ENCODE results near the gene DCAF8. TPM values are rescaled to one million over a fixed set of nuclear protein-coding genes. Genes with fewer than 3 reads are reported as not detected.

Gene DCAF8
- total RNA-seq, 1 experiment from 2014 or later, result 125 TPM

DNA sequence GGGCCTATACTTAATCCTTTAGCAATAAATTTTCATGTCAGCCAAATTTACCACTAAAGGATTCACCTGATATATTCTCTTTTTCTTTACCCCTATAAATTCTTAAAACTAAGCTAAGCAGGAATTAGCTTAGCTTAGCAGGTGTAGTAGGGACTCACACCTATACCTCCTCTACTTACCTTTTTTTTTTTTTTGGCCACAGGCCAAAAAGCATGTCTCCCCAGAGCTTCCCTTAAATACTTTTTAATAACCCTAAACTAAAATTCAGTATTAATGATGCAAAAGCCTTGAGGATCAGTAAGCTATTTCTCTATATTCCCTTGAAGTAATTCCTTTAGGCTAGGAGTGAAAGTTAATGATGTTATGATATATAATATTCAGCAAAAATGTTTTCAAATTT, 33.9 kb downstream of the DCAF8 start:
- no peak for DNase-seq (ENCODE audit: extremely low read depth, low read depth)

DNA sequence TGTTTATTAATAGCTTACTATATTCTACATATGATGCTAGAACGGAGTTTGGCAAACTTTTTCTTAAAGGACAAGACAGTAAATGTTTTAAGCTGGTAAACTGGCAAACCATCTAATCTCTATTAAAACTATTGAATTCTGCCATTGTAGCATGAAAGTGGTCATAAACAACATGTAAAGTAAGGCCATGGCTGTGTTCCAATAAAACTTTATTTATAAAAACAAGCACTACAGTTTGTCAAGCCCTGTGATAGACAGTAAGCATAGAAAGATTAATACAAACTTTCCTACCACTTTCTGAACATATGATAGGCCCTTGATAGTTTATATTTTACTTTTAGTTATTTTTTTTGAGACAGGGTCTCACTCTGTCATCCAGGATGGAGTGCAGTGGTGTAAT, 34.8 kb downstream of the DCAF8 start:
- DNase-seq (ENCODE audit: extremely low read depth, low read depth), result no peak

DNA sequence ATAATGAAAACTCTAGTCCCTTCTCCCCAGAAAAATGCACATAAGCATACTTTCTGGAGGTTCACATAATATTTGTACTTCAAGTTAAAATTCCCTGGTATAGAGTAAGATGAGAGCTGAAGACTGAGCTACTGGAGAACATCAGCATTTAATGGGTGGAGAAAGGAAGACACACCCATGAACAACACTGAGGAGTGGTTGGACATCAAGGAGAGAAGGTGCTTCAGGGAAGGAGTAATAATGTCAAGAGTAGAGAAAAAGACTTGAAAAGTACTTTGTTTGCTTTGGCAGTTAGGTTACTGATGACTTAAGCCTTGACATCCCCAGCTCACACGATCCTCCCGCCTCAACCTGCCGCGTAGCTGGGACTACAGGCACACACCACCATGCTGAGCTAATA, 35.3 kb downstream of the DCAF8 start:
- no peak for DNase-seq (ENCODE audit: extremely low read depth, low read depth)

DNA sequence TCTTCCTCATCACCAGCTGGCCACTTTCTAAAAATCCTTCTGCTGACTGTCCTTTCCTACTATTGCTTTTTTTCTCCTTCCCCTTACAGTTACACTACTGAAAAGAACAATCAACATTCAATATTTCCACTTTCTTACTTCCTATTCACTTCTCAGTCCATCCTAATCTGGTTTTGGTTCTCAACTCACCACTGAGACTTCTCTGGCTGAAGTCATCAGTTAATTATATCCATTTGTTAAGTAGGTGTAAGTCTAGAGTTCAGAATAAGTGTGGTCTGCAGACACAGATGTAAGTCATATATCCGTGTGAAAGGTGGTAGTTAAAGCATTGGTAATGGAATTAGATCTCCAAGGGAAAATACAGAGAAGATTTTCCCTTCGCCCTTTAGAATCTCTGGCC, 35.7 kb downstream of the DCAF8 start:
- DNase-seq (ENCODE audit: extremely low read depth, low read depth), result no peak

DNA sequence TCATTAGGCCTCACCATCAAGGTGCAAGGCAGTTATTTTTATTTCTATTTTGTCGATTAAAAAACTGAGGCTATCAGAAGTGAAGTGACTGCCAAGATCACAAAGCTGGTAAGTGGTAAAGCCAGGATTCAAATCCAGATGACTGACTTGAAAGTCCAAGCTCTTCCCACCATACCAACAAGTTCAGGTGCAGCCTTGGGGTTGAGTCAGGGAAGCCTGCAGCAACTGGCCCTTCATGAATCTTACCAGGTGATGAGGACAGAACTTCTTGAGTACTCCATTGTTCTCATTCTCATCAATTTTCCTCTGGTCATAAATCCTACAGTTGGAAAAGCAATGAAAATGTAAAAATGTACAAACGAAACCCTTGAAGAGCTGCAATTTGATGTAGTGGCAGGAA, 37.0 kb downstream of the DCAF8 start:
- no peak for DNase-seq (ENCODE audit: extremely low read depth, low read depth)

DNA sequence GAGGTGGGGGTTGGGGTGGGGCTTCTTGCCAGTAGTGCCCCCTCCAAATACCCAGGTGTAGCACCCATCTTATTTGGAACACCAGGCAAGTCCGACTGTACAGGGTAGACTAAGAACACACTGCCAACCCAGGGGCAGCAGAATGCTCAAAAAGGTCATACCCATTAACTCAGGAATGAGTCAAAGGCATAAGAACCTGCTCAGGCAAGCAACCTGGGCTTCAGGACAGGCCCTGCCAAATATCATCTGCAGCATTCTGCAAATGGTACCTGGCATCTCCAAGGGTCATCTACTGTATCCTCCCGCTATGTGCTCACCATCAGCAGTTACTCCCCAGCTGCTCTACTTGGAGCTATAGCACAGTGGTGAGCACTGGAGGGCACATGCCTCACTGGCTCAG, 37.7 kb downstream of the DCAF8 start:
- DNase-seq (ENCODE audit: extremely low read depth, low read depth), result no peak

DNA sequence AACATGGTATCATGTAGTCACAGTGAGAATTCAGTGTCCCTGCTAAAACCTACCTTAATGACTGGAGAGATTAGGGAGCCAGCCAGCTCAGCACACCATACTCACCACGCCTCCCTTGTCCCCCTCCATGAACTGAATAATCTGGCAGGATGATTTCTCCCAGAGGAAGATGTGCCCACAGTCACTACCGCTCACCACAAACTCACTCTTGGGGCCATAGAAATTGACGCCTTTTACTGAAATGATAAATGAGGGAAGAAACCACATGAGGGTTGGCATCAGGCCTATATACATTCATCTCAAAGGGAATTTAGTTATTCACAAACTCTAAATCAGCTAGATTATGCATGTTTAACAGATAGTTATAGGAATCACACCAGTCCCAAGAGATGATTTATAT, 39.8 kb downstream of the DCAF8 start:
- DNase-seq (ENCODE audit: extremely low read depth, low read depth), result no peak

DNA sequence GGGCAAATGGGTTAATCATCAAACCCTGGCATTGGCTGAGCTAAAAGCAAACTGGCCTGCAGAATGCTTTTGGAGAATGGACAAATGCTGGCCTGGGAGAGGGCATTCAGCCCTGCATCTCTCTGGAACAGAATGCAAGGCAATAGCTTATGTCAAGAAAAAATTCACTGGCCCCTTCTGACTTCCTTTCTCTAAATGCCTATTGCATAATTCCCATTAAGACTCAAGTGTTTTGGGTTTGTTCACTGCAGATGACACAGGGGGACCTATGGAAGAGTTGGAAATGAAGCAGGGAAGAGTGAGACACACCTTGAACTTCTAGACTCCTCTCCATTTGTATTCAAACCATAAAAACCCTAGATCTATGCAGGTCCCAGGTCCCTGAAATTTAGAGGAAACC, 41.3 kb downstream of the DCAF8 start:
- DNase-seq (ENCODE audit: extremely low read depth, low read depth), result no peak

DNA sequence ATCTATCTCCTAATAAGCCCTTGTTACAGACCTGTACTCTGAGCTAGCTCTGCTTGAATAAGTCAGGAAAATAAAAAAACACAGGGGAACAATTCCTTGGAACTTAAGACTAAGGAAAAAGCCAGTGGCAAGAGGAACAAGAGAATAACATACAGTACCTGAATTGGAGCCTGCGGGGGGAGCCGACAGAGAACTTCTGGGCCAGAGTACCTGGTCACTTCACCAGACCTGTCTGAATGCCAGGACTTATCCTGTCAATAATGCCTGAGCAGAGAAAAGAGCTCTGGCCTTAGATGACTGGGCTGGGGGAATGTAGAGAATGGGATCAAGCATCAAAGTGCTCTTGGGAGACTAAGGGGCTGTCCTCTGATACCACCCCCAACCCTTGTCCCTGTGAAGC, 42.0 kb downstream of the DCAF8 start:
- DNase-seq (ENCODE audit: extremely low read depth, low read depth), result no peak

DNA sequence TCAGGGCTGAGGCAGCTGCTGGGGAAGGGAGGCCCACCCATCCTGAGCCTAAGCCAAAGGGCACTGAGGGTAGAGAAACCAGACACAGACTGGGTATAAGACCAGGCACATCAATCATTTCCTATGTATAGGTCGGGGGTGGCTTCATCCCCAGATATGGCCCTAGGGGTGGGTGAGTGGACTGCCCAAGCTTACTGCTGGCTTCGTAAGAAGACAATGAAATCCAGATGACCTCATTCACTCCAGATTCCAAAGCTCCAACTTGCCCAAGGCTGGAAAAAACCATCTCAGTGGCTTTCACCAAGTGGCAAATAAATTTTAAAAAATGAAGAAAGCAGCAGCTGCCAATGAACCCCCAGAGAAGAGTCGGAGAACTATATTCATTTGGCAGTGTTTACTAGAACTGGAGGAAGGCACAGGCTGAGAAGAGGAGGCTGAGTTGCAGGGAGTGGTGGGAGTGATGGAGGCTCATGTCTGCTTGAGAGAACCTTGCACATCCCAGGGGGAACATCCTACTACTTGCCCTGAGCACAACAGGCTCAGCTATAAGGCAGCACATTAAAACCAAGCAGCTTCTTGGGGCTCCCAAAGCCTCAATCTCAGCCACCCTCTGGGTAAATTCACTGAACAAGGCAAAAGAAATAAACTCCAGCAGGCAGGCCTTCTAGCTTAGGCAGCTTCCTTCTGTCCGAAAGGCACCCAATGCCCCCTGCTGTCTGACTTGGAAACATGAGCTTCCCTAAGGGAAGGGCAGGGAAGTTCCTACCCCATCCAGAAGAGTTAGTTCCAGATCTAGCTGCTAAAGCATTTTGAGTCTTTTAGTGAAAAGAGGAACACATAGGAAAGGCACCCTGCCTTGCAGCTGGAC, 43.1 kb downstream of the DCAF8 start:
- peak; percentile 54 for DNase-seq (ENCODE audit: extremely low read depth, low read depth)

DNA sequence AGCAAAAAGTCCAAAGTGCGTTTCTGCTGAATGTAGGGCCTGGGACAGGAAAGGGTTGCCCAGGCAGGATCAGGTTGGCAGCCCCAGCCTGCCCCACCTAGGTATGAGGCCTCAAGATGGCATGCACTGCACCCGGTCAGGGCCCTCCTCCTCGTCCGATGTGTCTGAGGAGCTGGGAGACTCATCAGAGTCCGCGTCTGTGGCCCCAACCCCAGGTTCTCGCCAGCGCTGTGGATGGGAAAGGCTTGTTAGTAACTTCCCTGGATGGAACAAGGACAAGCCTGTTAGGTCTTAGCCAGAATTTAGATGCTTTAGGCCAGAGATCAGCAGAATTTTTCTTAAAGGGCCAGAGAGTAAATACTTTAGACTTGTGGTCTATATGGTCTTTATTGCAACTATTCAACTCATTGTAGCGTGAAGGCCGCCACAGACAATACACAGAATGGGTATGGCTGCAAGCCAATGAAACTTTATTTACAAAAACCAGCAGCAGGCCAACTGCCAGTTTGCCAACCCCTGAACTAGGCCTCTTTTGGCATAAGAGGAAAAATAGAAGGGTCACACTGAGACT, 44.8 kb downstream of the DCAF8 start:
- no peak for DNase-seq (ENCODE audit: extremely low read depth, low read depth)

DNA sequence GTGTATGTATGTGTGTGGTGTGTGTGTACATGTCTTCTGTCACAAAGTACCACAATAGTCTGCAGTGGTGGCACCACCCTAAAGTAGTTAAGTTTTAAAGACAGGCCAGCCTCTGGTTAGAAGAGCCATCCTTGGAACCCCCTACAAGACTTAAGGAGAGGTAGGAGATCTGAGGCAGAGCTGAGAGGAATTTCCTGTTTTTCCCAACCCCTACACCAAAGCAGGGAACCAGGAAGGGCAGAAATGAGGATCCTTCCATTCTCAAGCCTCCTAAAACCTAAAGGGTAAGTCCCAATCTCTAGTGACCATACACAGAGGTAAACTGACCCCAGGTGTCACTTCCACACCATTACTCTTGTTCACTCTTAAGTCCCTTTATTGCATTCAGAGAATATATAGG, 46.0 kb downstream of the DCAF8 start:
- DNase-seq (ENCODE audit: extremely low read depth, low read depth), result no peak

DNA sequence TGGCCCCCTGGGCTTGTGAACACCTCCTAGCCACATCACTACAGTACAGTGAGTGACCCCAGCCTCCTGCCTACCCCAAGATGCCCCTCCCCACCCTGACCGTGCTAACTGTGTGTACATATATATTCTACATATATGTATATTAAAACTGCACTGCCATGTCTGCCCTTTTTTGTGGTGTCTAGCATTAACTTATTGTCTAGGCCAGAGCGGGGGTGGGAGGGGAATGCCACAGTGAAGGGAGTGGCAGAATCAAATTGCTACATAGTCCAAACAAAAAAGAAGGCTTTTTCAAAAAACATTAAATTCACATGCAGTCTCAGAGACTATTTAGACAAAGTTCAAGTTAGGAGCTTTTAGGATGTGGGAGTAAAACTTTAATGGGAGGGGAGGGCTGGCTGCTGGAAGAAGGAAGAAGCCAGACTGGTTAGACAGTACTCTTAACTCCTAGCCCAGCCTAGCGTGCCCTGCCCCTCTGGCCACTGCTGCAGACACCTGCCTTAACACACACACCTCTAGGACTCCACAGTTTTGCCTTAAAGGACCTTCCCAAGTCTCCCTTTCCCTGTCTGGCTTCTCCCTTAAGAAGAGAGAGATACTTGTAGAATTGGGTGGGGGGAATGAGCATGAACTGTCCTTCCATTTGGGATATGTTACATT, 47.7 kb downstream of the DCAF8 start:
- DNase-seq (ENCODE audit: extremely low read depth, low read depth), result no peak

DNA sequence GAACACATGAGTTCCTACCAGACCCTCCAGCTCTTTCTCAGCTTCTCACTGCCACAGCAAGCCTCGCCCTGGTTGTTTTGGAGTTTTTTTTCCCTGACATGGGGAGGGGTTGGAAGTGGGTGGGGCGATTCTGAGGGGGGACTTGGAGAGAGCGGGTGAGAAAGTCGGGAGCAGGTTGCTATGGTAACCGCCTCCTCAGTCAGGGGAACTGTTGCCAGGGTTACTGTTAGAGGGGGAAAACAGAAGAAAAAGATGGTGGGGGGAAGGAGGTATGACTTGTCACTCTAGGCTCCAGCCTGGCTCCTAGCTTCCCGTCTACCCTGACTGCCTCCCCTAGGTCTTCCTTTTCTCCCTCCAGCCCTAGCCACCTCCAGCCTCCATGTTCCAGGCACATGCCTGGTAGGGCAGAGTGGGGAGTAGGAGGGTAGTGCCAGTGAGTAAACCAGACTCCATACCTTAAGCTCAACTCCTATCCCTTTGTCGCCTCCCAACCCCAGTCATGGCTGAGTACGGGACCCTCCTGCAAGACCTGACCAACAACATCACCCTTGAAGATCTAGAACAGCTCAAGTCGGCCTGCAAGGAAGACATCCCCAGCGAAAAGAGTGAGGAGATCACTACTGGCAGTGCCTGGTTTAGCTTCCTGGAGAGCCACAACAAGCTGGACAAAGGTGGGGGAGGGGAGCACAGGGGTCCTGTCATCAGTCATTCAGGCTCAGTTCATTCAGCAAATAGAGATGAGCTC, 51.1 kb downstream of the DCAF8 start:
- DNase-seq (ENCODE audit: extremely low read depth, low read depth), result no peak

DNA sequence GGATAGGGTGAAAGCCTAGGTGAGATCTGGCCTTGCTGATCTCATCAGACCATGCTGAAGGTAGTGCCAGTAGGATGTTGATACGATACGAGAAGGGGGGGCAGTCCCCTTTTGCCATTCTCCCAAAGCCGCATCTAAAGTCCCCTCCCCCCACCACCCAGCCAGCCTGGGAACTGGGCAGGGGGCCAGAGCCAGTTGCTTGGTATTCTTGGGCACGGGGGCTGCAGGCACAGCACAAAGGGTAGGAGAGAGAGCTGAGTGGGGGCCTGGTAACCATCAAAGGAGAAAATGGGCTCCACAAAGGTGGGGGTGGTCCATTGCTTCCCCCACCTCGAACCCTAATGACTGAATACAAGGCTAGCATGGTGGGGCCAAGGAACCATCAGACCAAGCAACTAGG, 51.8 kb downstream of the DCAF8 start:
- DNase-seq (ENCODE audit: extremely low read depth, low read depth), result no peak

DNA sequence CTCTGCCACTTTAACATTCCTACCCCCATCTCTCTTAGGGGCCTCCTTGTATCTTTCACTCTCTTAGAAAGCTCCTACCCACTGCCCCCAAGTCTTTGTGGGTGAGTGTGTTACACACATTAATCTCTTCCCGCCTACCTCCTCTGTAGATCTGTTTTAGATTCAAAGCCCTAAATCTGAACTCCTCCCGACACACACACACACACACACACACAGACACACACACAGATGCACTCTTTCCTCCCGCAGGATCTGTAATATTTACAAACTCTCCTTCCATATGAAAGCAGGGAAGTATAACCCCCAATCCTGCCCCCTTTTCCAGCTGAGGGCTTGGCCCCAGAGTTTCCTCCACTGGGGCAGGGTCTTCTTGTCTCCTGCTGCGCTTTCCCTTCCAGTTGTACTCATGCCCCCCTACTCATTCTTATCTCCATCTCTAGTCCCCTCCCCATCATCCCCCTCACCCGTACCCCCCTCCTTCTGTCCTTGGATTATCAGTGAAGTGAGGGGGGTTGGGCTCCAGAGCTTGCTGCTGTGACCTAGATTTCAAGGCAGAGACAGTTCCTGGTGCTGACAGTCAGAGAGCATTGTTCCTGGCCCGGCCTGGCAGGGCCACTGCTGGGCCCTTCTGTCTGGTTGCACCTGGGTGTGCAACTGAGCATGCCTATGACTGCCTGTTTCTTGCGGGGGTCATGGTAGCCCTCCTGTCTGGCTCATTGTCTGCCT, 52.9 kb downstream of the DCAF8 start:
- no peak for DNase-seq (ENCODE audit: extremely low read depth, low read depth)

DNA sequence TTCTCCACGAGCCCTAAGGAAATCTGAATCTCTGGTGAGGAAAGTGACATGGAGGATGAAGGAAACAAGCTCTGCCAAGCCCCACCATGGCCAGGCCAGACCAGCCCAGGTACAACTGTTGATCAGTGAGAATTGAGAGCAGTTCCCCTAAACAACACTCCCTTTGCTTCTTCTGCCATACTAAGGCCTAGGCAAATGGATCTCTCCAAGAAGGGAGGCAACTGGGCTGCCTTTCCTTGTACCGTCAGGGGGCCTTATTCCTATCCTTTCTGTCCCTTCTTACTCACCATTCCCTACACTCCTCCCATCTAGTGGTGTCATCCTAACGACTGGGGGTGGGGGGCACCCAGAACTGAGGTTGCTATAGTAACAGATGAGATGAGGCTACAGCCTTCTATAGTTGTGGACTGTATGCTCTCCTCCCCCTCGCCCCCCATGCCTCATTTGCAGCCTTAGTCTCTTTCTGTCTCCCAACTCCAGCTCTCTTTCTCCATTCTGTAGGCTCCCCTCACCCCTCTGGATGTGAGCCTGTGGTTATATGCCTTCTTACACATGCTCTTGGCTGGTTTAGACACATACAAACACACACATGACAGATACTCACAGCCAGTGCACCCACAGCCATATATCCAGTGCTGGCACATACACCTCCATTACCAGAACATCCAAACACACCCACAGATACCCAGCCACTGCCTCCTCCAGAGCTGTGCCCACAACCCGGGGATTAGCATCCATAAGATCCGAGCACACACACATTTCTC, 53.6 kb downstream of the DCAF8 start:
- DNase-seq (ENCODE audit: extremely low read depth, low read depth), result no peak

DNA sequence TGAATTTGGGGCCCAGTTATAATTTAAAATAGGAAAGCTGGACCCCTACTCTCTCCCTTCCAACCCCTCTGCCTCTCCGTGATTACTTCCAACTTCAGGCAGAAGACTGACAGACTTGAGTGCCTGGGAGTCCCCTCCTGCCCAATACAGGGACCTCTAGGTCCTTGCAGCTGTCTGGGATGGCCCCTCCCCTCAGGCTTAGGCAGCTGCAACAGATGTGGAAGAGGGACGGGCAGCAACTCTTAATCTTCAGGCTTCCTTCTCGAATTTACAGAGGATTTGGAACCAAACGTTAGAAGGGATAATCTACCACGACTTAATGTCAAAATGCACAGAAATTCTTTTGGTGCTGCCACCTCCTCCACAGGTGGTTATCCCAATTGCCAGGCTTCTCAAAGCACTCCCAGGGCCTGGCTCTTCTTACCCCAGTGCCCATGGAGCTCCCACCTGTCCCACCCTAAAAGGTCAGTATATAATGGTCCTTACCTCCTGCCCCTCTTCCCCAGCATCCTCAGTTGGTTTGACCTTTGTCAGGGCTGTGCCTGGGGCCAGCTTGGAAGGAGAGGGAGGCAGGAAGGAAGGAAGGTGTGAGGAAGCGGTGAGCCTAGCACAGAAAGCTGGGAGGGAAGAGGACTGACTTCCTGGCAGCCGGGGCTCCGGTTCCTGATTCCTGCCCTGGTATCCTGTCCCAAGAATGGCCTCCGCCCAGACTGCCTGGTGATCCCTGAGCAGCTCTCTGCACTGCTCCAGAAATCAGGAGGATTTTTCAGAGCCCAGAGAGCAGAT, 54.4 kb downstream of the DCAF8 start:
- no peak for DNase-seq (ENCODE audit: extremely low read depth, low read depth)

DNA sequence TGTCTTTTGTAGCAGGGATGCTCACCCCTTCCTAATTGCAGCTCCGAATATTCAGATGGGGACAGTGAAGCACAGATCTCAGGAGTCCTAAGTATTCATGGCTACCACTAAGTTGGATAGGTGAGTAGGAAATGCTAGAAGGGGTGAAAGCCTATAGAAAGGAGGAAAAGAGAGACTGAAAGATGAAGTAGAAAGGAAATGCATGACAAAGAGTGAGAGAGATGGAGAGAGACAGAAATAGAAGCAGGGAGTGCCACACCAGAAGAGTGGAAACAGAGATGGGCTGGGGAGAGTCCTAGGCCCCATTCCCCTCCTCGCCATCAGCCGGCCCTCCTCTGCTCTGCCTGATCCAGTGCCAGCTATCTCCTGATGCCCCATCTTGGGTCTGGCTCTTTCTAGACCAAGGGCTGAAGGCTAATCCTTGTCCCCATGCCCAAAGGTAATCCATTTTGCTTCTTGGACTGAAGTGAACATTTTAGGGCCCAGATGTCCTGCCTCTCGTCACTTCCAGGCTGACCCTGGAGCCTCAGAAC, 55.2 kb downstream of the DCAF8 start:
- no peak for DNase-seq (ENCODE audit: extremely low read depth, low read depth)

All from NCI-H460 (cell line).